Measurements from ENCODE around the gene PKNOX2. TPM values are rescaled to one million over a fixed set of nuclear protein-coding genes. Genes with fewer than 3 reads are reported as not detected.

PKNOX2 gene
- total and polyA plus RNA-seq, 9 of the 15 experiments (the other 6 are each of a cell fraction or from before 2014, with no cell fraction given) = not detected

DNA sequence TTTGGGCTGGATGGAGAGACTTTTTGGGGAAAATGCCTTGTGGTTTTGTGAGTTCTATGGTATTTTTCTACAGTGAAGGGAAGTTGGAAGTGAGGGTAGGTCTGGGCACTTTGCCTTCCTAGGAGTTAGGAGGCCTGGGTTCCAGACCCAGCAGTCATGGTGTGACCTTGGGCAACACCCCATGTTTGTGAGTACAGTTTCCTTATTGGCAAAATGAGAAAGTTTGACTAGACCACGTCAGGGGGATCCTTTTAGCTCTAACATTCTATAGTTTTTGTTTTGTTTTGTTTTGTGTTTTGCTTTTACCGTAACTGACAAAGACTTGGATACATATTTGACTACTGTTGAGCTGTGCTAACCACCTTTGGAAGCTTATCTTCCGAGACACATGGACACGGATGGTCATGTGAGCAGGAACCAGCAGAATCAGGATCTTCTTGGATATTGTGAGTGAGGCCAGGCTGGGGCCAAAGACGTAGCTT, 109.0 kb downstream of the PKNOX2 start (continued):
- TF ChIP-seq, protein P1, sequence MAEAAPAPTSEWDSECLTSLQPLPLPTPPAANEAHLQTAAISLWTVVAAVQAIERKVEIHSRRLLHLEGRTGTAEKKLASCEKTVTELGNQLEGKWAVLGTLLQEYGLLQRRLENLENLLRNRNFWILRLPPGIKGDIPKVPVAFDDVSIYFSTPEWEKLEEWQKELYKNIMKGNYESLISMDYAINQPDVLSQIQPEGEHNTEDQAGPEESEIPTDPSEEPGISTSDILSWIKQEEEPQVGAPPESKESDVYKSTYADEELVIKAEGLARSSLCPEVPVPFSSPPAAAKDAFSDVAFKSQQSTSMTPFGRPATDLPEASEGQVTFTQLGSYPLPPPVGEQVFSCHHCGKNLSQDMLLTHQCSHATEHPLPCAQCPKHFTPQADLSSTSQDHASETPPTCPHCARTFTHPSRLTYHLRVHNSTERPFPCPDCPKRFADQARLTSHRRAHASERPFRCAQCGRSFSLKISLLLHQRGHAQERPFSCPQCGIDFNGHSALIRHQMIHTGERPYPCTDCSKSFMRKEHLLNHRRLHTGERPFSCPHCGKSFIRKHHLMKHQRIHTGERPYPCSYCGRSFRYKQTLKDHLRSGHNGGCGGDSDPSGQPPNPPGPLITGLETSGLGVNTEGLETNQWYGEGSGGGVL (CRISPR knock-in tag; IDR thresholded peaks at IDR 0.05) = 0 out of 2 replicates have a peak, but pooled peaks have one; percentile 23
- TF ChIP-seq, protein P2, sequence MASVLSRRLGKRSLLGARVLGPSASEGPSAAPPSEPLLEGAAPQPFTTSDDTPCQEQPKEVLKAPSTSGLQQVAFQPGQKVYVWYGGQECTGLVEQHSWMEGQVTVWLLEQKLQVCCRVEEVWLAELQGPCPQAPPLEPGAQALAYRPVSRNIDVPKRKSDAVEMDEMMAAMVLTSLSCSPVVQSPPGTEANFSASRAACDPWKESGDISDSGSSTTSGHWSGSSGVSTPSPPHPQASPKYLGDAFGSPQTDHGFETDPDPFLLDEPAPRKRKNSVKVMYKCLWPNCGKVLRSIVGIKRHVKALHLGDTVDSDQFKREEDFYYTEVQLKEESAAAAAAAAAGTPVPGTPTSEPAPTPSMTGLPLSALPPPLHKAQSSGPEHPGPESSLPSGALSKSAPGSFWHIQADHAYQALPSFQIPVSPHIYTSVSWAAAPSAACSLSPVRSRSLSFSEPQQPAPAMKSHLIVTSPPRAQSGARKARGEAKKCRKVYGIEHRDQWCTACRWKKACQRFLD (CRISPR knock-in tag; IDR thresholded peaks at IDR 0.05) = peak; percentile 89; the same call in 1 of the 2 replicates
- TF ChIP-seq, protein P3, sequence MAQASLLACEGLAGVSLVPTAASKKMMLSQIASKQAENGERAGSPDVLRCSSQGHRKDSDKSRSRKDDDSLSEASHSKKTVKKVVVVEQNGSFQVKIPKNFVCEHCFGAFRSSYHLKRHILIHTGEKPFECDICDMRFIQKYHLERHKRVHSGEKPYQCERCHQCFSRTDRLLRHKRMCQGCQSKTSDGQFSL (CRISPR knock-in tag; IDR thresholded peaks at IDR 0.05) = no peak
- TF ChIP-seq, protein P3 (tag; IDR thresholded peaks at IDR 0.05) = peak in 1 of 2 experiments; percentile 88; a peak in 2 of 4 replicates
- TF ChIP-seq ZNF134 (CRISPR knock-in tag; conservative IDR thresholded peaks at IDR 0.05) (peak; percentile 62; the same call in 1 of the 2 replicates), DACH1 (IDR thresholded peaks at IDR 0.05; ENCODE audit: partially characterized antibody) (no peak), MEF2D (tag; conservative IDR thresholded peaks at IDR 0.05; ENCODE audit: low read depth) (peak; percentile 62; the same call in 1 of the 2 replicates), RBBP5 (IDR thresholded peaks at IDR 0.05; ENCODE audit: borderline replicate concordance, insufficient read depth, low read length, poor library complexity, severe bottlenecking) (peak; percentile 45), ZNF583 (CRISPR knock-in tag; IDR thresholded peaks at IDR 0.05) (peak; percentile 97), CAMTA2 (CRISPR knock-in tag; conservative IDR thresholded peaks at IDR 0.05) (no peak), ZNF766 (CRISPR knock-in tag; conservative IDR thresholded peaks at IDR 0.05) (peak; percentile 74), ZZZ3 (IDR thresholded peaks at IDR 0.05) (no peak), ZNF444 (CRISPR knock-in tag; IDR thresholded peaks at IDR 0.05) (no peak), SMAD1 (IDR thresholded peaks at IDR 0.05; ENCODE audit: low read depth, low read length, partially characterized antibody) (no peak), U2AF1 (optimal IDR thresholded peaks at IDR 0.05; ENCODE audit: low read depth, low read length) (no peak), BDP1 (IDR thresholded peaks at IDR 0.05; ENCODE audit: insufficient read depth, insufficient read length) (no peak), DPF2 (IDR thresholded peaks at IDR 0.05) (0 out of 2 replicates have a peak, but pooled peaks have one; percentile 22), ZNF354B (CRISPR knock-in tag; IDR thresholded peaks at IDR 0.05) (peak; percentile 63), FOXA1 (IDR thresholded peaks at IDR 0.05; ENCODE audit: borderline replicate concordance) (no peak), ZFP1 (CRISPR knock-in tag; IDR thresholded peaks at IDR 0.05) (0 out of 2 replicates have a peak, but pooled peaks have one; percentile 17), POLR2AphosphoS2 (IDR thresholded peaks at IDR 0.05; ENCODE audit: low read length) (no peak)
- TF ChIP-seq, protein P4, sequence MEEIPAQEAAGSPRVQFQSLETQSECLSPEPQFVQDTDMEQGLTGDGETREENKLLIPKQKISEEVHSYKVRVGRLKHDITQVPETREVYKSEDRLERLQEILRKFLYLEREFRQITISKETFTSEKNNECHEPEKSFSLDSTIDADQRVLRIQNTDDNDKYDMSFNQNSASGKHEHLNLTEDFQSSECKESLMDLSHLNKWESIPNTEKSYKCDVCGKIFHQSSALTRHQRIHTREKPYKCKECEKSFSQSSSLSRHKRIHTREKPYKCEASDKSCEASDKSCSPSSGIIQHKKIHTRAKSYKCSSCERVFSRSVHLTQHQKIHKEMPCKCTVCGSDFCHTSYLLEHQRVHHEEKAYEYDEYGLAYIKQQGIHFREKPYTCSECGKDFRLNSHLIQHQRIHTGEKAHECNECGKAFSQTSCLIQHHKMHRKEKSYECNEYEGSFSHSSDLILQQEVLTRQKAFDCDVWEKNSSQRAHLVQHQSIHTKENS (CRISPR knock-in tag; IDR thresholded peaks at IDR 0.05) = no peak
- TF ChIP-seq, protein P5, sequence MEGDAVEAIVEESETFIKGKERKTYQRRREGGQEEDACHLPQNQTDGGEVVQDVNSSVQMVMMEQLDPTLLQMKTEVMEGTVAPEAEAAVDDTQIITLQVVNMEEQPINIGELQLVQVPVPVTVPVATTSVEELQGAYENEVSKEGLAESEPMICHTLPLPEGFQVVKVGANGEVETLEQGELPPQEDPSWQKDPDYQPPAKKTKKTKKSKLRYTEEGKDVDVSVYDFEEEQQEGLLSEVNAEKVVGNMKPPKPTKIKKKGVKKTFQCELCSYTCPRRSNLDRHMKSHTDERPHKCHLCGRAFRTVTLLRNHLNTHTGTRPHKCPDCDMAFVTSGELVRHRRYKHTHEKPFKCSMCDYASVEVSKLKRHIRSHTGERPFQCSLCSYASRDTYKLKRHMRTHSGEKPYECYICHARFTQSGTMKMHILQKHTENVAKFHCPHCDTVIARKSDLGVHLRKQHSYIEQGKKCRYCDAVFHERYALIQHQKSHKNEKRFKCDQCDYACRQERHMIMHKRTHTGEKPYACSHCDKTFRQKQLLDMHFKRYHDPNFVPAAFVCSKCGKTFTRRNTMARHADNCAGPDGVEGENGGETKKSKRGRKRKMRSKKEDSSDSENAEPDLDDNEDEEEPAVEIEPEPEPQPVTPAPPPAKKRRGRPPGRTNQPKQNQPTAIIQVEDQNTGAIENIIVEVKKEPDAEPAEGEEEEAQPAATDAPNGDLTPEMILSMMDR (IDR thresholded peaks at IDR 0.05 in 2 of 3, conservative IDR thresholded peaks at IDR 0.05 in 1 of 3; ENCODE audit: insufficient read depth in 2 of 3, low read depth in 1 of 3, low read length in 3 of 3) = no peak
